HepG2 (cell line): ENCODE results near the gene ZMYND8. TPM values are rescaled to one million over a fixed set of nuclear protein-coding genes. Genes with fewer than 3 reads are reported as not detected.

ENCODE experiments used
- ADNP ChIP-seq: sonication (generic); formaldehyde crosslinking; IDR thresholded peaks from 2 replicates; pipeline ENCODE4 v1.4.0; 2020; ENCODE audit warnings: missing genetic modification reagents
- BCL6 ChIP-seq: IDR thresholded peaks from 2 replicates; pipeline ENCODE4 v1.6.1; 2016; ENCODE audit warnings: missing genetic modification reagents, missing compliant biosample characterization
- CAMTA2 ChIP-seq: sonication (generic); formaldehyde crosslinking; IDR thresholded peaks from 2 replicates; pipeline ENCODE4 v1.4.0; 2020; ENCODE audit warnings: mild to moderate bottlenecking, missing genetic modification reagents, borderline replicate concordance
- CEBPG ChIP-seq: IDR thresholded peaks from 2 replicates; pipeline ENCODE4 v1.6.1; 2016
- GATAD2A ChIP-seq: IDR thresholded peaks from 2 replicates; pipeline ENCODE4 v1.6.1; 2016
- KLF15 ChIP-seq: sonication (generic); formaldehyde crosslinking; IDR thresholded peaks from 2 replicates; pipeline ENCODE4 v1.8.1; 2023; ENCODE audit warnings: borderline replicate concordance, mild to moderate bottlenecking, inconsistent platforms, missing genetic modification reagents, mixed read lengths
- MAF1 ChIP-seq: sonication (generic); formaldehyde crosslinking; IDR thresholded peaks from 2 replicates; pipeline ENCODE4 v1.5.0; 2020; ENCODE audit warnings: missing genetic modification reagents, borderline replicate concordance
- NCOR1 ChIP-seq: fragments of 200-600 bp; sonication (generic); IDR thresholded peaks from 2 replicates; pipeline ENCODE4 v1.7.0; 2017; ENCODE audit warnings: antibody characterized with exemption, low read length, borderline replicate concordance
- PTBP1 ChIP-seq: fragments of 200-400 bp; formaldehyde crosslinking; IDR thresholded peaks from 2 replicates; pipeline ENCODE4 v1.6.1; 2018; ENCODE audit warnings: low read length, low read depth; ENCODE audit not compliant: poor library complexity, severe bottlenecking
- SMYD3 ChIP-seq: sonication (generic); formaldehyde crosslinking; IDR thresholded peaks from 2 replicates; pipeline ENCODE4 v1.8.1; 2023; ENCODE audit warnings: mild to moderate bottlenecking, missing genetic modification reagents
- SNAI1 ChIP-seq: sonication (generic); formaldehyde crosslinking; IDR thresholded peaks from 2 replicates; pipeline ENCODE4 v1.5.0; 2020; ENCODE audit warnings: mild to moderate bottlenecking, missing genetic modification reagents, borderline replicate concordance
- ZMYM4 ChIP-seq: sonication (generic); formaldehyde crosslinking; IDR thresholded peaks from 2 replicates; pipeline ENCODE4 v1.8.1; 2023; ENCODE audit warnings: mild to moderate bottlenecking, missing genetic modification reagents
- ZNF225 ChIP-seq: sonication (generic); formaldehyde crosslinking; IDR thresholded peaks from 2 replicates; pipeline ENCODE4 v1.4.0; 2020; ENCODE audit warnings: mild to moderate bottlenecking, missing genetic modification reagents
- ZNF260 ChIP-seq: sonication (generic); formaldehyde crosslinking; IDR thresholded peaks from 2 replicates; pipeline ENCODE4 v1.4.0; 2020; ENCODE audit warnings: missing genetic modification reagents, low read depth, mild to moderate bottlenecking, borderline replicate concordance
- ZNF282 ChIP-seq: fragments of 450-650 bp; IDR thresholded peaks from 2 replicates; pipeline ENCODE4 v1.6.1; 2018; ENCODE audit not compliant: partially characterized antibody
- ZNF30 ChIP-seq: sonication (generic); formaldehyde crosslinking; IDR thresholded peaks from 2 replicates; pipeline ENCODE4 v1.5.0; 2020; ENCODE audit warnings: mild to moderate bottlenecking, missing genetic modification reagents
- ZNF569 ChIP-seq: sonication (generic); formaldehyde crosslinking; IDR thresholded peaks from 2 replicates; pipeline ENCODE4 v1.5.0; 2020; ENCODE audit warnings: mild to moderate bottlenecking, missing genetic modification reagents, moderate library complexity, borderline replicate concordance
- ZNF615 ChIP-seq: sonication (generic); formaldehyde crosslinking; IDR thresholded peaks from 2 replicates; pipeline ENCODE4 v1.5.0; 2020; ENCODE audit warnings: mild to moderate bottlenecking, missing genetic modification reagents, borderline replicate concordance
- polyA plus RNA-seq, 8 experiments: library from polyadenylated mRNA; depleted of rRNA in 3 of 8; stranded (reverse) in 7 of 8; unstranded in 1 of 8; fragments of >200 nt; fragmentation: Illumina TruSeq in 4 of 8; extraction: Trizol in 4 of 8; gene quantifications; 2 replicates each; pipeline versions ENCODE4 v1.2.1 to v1.2.3, GENCODE V29; 2011 to 2016; ENCODE audit warnings: low read depth in 4 of 8, missing spikeins in 1 of 8, mixed read lengths in 1 of 8; ENCODE audit not compliant: insufficient read depth in 1 of 8
- total RNA-seq, 5 experiments: library from RNA; depleted of rRNA; stranded (reverse); fragments of >200 nt; fragmentation: Illumina TruSeq; extraction: Trizol; gene quantifications; 2 replicates each; pipeline ENCODE4 v1.2.3, GENCODE V29; 2016; ENCODE audit warnings: low read depth in 1 of 5
- TF ChIP-seq, protein P1 (sequence below): IDR thresholded peaks from 2 replicates; pipeline ENCODE4 v1.6.1; 2016; ENCODE audit warnings: low read depth, borderline replicate concordance
- TF ChIP-seq, protein P2 (sequence below): sonication (generic); formaldehyde crosslinking; IDR thresholded peaks from 2 replicates; pipeline ENCODE4 v1.5.1; 2020; ENCODE audit warnings: missing genetic modification reagents, mild to moderate bottlenecking, borderline replicate concordance
- TF ChIP-seq, protein P3 (sequence below): sonication (generic); formaldehyde crosslinking; IDR thresholded peaks from 2 replicates; pipeline ENCODE4 v1.4.0; 2020; ENCODE audit warnings: missing genetic modification reagents, borderline replicate concordance
- TF ChIP-seq, protein P4 (sequence below): sonication (generic); formaldehyde crosslinking; IDR thresholded peaks from 2 replicates; pipeline ENCODE4 v1.5.0; 2020; ENCODE audit warnings: mild to moderate bottlenecking, low read depth, missing genetic modification reagents, borderline replicate concordance
- TF ChIP-seq, protein P5 (sequence below): sonication (generic); formaldehyde crosslinking; IDR thresholded peaks from 2 replicates; pipeline ENCODE4 v1.4.0; 2020; ENCODE audit warnings: missing genetic modification reagents

Gene ZMYND8
- total and polyA plus RNA-seq, 2 of the 13 experiments (the other 11 are each of a cell fraction or from before 2014, with no cell fraction given): 53.9 to 84.7 TPM

DNA sequence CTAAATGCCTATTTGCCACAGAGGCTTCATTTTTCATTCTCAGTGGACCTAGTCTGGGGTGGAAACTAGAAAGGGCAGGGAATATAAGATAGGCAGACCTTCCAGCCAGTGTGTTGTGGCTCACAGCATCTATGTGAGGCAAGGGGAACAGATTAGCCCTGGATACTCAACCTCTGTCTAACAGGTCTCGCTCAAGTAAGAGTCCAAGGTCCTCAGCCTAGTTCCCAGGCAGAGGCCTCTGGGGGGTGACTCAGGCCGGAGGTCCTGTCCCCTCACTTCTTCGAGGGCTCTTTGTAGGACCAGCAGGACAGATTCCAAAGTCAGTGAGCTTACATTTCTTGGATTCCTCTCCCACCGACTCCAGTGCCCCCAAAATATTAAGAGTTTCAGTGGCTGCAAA, 106.6 kb downstream of the ZMYND8 start (continued):
- TF ChIP-seq PTBP1 (no peak), ZNF30 (CRISPR knock-in tag) (no peak), KLF15 (CRISPR knock-in tag) (no peak), ZNF260 (no peak), NCOR1 (peak; percentile 66; the same call in 1 of the 2 replicates), SNAI1 (CRISPR knock-in tag) (no peak), CAMTA2 (CRISPR knock-in tag) (no peak), MAF1 (CRISPR knock-in tag) (no peak), ZNF225 (no peak), ZNF282 (no peak), ZMYM4 (CRISPR knock-in tag) (no peak), GATAD2A (CRISPR knock-in tag) (no peak), ZNF615 (no peak), ADNP (CRISPR knock-in tag) (no peak), ZNF569 (no peak), SMYD3 (CRISPR knock-in tag) (no peak), CEBPG (CRISPR knock-in tag) (no peak), BCL6 (CRISPR knock-in tag) (0 out of 2 replicates have a peak, but pooled peaks have one; percentile 33)
- TF ChIP-seq, protein P1, sequence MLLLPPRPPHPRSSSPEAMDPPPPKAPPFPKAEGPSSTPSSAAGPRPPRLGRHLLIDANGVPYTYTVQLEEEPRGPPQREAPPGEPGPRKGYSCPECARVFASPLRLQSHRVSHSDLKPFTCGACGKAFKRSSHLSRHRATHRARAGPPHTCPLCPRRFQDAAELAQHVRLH: no peak
- TF ChIP-seq, protein P2, sequence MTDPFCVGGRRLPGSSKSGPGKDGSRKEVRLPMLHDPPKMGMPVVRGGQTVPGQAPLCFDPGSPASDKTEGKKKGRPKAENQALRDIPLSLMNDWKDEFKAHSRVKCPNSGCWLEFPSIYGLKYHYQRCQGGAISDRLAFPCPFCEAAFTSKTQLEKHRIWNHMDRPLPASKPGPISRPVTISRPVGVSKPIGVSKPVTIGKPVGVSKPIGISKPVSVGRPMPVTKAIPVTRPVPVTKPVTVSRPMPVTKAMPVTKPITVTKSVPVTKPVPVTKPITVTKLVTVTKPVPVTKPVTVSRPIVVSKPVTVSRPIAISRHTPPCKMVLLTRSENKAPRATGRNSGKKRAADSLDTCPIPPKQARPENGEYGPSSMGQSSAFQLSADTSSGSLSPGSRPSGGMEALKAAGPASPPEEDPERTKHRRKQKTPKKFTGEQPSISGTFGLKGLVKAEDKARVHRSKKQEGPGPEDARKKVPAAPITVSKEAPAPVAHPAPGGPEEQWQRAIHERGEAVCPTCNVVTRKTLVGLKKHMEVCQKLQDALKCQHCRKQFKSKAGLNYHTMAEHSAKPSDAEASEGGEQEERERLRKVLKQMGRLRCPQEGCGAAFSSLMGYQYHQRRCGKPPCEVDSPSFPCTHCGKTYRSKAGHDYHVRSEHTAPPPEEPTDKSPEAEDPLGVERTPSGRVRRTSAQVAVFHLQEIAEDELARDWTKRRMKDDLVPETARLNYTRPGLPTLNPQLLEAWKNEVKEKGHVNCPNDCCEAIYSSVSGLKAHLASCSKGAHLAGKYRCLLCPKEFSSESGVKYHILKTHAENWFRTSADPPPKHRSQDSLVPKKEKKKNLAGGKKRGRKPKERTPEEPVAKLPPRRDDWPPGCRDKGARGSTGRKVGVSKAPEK: no peak
- TF ChIP-seq, protein P3, sequence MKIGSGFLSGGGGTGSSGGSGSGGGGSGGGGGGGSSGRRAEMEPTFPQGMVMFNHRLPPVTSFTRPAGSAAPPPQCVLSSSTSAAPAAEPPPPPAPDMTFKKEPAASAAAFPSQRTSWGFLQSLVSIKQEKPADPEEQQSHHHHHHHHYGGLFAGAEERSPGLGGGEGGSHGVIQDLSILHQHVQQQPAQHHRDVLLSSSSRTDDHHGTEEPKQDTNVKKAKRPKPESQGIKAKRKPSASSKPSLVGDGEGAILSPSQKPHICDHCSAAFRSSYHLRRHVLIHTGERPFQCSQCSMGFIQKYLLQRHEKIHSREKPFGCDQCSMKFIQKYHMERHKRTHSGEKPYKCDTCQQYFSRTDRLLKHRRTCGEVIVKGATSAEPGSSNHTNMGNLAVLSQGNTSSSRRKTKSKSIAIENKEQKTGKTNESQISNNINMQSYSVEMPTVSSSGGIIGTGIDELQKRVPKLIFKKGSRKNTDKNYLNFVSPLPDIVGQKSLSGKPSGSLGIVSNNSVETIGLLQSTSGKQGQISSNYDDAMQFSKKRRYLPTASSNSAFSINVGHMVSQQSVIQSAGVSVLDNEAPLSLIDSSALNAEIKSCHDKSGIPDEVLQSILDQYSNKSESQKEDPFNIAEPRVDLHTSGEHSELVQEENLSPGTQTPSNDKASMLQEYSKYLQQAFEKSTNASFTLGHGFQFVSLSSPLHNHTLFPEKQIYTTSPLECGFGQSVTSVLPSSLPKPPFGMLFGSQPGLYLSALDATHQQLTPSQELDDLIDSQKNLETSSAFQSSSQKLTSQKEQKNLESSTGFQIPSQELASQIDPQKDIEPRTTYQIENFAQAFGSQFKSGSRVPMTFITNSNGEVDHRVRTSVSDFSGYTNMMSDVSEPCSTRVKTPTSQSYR (CRISPR knock-in tag): no peak
- TF ChIP-seq, protein P4, sequence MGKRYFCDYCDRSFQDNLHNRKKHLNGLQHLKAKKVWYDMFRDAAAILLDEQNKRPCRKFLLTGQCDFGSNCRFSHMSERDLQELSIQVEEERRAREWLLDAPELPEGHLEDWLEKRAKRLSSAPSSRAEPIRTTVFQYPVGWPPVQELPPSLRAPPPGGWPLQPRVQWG (CRISPR knock-in tag): no peak
- TF ChIP-seq, protein P5, sequence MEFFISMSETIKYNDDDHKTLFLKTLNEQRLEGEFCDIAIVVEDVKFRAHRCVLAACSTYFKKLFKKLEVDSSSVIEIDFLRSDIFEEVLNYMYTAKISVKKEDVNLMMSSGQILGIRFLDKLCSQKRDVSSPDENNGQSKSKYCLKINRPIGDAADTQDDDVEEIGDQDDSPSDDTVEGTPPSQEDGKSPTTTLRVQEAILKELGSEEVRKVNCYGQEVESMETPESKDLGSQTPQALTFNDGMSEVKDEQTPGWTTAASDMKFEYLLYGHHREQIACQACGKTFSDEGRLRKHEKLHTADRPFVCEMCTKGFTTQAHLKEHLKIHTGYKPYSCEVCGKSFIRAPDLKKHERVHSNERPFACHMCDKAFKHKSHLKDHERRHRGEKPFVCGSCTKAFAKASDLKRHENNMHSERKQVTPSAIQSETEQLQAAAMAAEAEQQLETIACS (CRISPR knock-in tag): no peak
